Islet of Langerhans (tissue), 1 donor: ENCODE measurements around the gene TUBD1.

Source experiments
- FAIRE-seq: peaks from one replicate; lab custom pipeline; 2011; peaks lifted over from hg19 to GRCh38; lab: Jason Lieb, UNC

The TUBD1 gene

DNA sequence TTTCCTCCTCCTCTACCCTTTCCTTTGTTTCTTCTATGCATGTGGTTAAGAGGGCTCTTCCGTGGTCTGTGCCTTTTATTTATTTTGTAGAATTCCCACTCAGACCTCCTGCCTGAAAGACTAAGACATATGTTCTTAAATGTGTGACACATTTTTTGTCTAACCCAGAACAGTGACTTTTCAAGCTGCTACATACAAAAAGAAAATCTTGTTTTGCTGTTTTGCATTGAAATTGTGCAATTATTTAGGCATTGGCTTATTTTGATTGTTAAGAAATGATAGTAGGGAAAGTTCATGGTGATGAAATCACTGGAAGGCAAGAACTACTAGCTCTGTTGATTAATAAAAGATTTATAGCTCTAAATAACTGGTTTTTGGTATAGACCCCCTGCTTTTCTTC lies 76.8 kb downstream of the TUBD1 start:
- FAIRE-seq: no peak

DNA sequence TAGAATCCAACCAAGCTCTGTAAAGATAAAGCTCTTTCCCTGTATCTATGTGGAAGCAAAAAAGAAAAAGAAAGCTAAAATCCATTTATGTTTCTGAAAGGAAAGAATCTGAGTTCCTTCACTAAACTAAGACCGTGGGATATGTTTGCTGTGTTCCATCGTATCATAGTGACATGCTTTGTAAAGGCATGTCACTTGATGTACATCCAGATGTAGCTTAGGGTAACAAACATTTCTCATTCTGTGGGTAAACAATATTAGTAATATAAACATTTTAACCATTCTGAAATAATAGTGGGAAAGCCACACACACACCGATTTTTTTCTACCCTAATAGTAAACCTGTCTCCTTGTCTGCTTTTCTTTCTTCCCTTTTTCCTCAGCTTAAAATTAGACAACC lies 78.1 kb downstream of the TUBD1 start:
- FAIRE-seq: no peak

DNA sequence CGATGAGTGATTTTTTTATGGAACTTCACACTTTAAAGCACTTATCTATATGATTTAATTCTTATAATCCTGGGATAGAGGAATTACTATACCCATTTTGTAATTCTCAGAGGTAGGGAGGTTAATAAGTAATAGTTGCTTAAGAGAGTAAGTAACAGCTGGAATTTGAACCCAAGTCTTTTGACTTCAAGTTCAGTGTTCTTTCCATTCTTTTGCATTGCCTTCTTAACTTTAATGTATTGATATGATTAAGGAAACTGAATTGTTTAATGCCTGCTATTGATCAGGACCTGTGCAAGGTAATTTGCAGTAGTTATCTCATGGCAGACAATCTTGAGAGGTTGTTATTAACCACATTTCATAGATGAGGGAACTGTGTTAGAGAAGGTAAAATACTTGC lies 78.5 kb downstream of the TUBD1 start:
- no peak for FAIRE-seq

DNA sequence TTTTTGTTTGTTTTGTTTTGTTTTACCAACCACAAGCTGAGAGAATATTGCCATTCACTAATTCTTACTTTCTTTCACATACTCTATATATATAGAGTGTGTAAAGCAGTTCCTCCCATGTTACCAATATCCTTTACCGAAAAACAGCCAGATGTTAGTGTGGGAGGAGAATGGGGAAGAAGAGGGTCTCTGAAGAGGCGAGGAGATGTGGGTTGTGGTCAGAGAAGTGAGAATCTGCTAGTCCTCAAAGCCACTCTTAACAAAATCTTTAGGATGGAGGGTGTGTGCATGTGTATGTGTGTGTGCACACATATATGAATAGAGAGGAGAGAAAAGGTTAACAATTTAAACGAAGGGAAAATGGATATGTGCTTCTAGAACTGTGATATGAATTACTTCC lies 80.6 kb downstream of the TUBD1 start:
- no peak for FAIRE-seq

DNA sequence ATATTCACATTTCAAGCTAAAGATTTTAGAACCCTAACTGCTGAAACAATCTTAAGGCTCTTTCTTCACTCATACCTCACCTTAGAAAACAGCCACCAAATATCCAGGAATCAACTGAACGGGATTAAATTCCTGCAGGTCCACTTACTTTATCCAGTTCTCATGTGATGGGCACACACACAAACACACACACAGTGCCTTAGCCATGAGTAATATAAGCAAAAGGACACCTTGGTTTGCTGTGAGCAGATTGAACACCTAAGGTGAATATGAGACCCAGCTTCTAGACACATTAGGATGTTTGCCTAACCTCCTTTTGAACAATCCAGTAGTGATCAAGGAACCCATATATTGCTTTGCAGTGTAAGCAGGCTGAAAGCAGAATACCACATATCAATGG lies 81.5 kb downstream of the TUBD1 start:
- FAIRE-seq: no peak

DNA sequence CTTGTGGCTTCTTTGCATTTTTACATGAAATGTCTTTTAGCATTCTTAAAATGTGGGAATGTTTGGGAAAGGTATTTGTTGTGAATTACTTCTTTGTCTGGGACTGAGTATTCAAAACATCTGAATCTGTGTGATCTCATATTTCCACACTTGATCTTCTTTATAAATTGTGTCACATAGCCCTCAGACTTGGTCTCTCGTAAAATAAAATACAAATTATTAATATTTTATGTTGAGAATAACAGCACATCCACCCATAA lies 81.9 kb downstream of the TUBD1 start:
- no peak for FAIRE-seq
